ENCODE results near the gene RTF2. TPM values are rescaled to one million over a fixed set of nuclear protein-coding genes. Genes with fewer than 3 reads are reported as not detected.

RTF2 gene
- total and polyA plus RNA-seq, 2 of the 13 experiments (the other 11 are each of a cell fraction or from before 2014, with no cell fraction given): 81.8 to 142 TPM

- TF ChIP-seq FOXC1 (CRISPR knock-in tag; IDR thresholded peaks at IDR 0.05; ENCODE audit: borderline replicate concordance): peak; percentile 90
- TF ChIP-seq ZNF782 (CRISPR knock-in tag; IDR thresholded peaks at IDR 0.05; ENCODE audit: borderline replicate concordance): peak; percentile 88; the same call in 1 of the 2 replicates
- no peak for TF ChIP-seq RARG (CRISPR knock-in tag; IDR thresholded peaks at IDR 0.05; ENCODE audit: low read depth)
- TF ChIP-seq, protein P1, sequence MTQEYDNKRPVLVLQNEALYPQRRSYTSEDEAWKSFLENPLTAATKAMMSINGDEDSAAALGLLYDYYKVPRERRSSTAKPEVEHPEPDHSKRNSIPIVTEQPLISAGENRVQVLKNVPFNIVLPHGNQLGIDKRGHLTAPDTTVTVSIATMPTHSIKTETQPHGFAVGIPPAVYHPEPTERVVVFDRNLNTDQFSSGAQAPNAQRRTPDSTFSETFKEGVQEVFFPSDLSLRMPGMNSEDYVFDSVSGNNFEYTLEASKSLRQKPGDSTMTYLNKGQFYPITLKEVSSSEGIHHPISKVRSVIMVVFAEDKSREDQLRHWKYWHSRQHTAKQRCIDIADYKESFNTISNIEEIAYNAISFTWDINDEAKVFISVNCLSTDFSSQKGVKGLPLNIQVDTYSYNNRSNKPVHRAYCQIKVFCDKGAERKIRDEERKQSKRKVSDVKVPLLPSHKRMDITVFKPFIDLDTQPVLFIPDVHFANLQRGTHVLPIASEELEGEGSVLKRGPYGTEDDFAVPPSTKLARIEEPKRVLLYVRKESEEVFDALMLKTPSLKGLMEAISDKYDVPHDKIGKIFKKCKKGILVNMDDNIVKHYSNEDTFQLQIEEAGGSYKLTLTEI (CRISPR knock-in tag; conservative IDR thresholded peaks at IDR 0.05): no peak
- peak; percentile 93; the same call in 1 of the 2 replicates for TF ChIP-seq ZNF614 (CRISPR knock-in tag; IDR thresholded peaks at IDR 0.05; ENCODE audit: borderline replicate concordance)
- no peak; the same call in 1 of the 2 replicates for TF ChIP-seq ZNF776 (CRISPR knock-in tag; IDR thresholded peaks at IDR 0.05)
- TF ChIP-seq CHD2 (IDR thresholded peaks at IDR 0.05; ENCODE audit: low read depth, low read length): peak; percentile 88
- TF ChIP-seq, protein P2, sequence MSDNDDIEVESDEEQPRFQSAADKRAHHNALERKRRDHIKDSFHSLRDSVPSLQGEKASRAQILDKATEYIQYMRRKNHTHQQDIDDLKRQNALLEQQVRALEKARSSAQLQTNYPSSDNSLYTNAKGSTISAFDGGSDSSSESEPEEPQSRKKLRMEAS (IDR thresholded peaks at IDR 0.05): peak; percentile 95
- TF ChIP-seq IKZF4 (CRISPR knock-in tag; IDR thresholded peaks at IDR 0.05; ENCODE audit: borderline replicate concordance, low read depth, not compliant biosample characterization): peak; percentile 70
- TF ChIP-seq IKZF1 (IDR thresholded peaks at IDR 0.05): no peak
- TF ChIP-seq ZNF496 (CRISPR knock-in tag; IDR thresholded peaks at IDR 0.05; ENCODE audit: insufficient replicate concordance): no peak
- TF ChIP-seq, protein P3, sequence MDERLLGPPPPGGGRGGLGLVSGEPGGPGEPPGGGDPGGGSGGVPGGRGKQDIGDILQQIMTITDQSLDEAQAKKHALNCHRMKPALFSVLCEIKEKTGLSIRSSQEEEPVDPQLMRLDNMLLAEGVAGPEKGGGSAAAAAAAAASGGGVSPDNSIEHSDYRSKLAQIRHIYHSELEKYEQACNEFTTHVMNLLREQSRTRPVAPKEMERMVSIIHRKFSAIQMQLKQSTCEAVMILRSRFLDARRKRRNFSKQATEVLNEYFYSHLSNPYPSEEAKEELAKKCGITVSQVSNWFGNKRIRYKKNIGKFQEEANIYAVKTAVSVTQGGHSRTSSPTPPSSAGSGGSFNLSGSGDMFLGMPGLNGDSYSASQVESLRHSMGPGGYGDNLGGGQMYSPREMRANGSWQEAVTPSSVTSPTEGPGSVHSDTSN (CRISPR knock-in tag; IDR thresholded peaks at IDR 0.05): no peak
- TF ChIP-seq, protein P4, sequence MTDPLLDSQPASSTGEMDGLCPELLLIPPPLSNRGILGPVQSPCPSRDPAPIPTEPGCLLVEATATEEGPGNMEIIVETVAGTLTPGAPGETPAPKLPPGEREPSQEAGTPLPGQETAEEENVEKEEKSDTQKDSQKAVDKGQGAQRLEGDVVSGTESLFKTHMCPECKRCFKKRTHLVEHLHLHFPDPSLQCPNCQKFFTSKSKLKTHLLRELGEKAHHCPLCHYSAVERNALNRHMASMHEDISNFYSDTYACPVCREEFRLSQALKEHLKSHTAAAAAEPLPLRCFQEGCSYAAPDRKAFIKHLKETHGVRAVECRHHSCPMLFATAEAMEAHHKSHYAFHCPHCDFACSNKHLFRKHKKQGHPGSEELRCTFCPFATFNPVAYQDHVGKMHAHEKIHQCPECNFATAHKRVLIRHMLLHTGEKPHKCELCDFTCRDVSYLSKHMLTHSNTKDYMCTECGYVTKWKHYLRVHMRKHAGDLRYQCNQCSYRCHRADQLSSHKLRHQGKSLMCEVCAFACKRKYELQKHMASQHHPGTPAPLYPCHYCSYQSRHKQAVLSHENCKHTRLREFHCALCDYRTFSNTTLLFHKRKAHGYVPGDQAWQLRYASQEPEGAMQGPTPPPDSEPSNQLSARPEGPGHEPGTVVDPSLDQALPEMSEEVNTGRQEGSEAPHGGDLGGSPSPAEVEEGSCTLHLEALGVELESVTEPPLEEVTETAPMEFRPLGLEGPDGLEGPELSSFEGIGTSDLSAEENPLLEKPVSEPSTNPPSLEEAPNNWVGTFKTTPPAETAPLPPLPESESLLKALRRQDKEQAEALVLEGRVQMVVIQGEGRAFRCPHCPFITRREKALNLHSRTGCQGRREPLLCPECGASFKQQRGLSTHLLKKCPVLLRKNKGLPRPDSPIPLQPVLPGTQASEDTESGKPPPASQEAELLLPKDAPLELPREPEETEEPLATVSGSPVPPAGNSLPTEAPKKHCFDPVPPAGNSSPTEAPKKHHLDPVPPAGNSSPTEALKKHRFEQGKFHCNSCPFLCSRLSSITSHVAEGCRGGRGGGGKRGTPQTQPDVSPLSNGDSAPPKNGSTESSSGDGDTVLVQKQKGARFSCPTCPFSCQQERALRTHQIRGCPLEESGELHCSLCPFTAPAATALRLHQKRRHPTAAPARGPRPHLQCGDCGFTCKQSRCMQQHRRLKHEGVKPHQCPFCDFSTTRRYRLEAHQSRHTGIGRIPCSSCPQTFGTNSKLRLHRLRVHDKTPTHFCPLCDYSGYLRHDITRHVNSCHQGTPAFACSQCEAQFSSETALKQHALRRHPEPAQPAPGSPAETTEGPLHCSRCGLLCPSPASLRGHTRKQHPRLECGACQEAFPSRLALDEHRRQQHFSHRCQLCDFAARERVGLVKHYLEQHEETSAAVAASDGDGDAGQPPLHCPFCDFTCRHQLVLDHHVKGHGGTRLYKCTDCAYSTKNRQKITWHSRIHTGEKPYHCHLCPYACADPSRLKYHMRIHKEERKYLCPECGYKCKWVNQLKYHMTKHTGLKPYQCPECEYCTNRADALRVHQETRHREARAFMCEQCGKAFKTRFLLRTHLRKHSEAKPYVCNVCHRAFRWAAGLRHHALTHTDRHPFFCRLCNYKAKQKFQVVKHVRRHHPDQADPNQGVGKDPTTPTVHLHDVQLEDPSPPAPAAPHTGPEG (CRISPR knock-in tag; IDR thresholded peaks at IDR 0.05): peak; percentile 78
- TF ChIP-seq ZNF572 (CRISPR knock-in tag; IDR thresholded peaks at IDR 0.05): peak; percentile 98; the same call in 1 of the 2 replicates
- TF ChIP-seq, protein P5, sequence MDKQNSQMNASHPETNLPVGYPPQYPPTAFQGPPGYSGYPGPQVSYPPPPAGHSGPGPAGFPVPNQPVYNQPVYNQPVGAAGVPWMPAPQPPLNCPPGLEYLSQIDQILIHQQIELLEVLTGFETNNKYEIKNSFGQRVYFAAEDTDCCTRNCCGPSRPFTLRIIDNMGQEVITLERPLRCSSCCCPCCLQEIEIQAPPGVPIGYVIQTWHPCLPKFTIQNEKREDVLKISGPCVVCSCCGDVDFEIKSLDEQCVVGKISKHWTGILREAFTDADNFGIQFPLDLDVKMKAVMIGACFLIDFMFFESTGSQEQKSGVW (CRISPR knock-in tag; IDR thresholded peaks at IDR 0.05; ENCODE audit: borderline replicate concordance): no peak
- peak; percentile 99 for TF ChIP-seq ZNF788 (CRISPR knock-in tag; IDR thresholded peaks at IDR 0.05; ENCODE audit: borderline replicate concordance)
- no peak for TF ChIP-seq ZSCAN30 (CRISPR knock-in tag; IDR thresholded peaks at IDR 0.05)
These were observed at the start of gene RTF2 (continued) for GRCh38 chr20:56468316-56469076.
